DMS 273 (cell line): ENCODE data around the gene ACLY.

Experiments used
- DNase-seq: peaks from one replicate; lab custom pipeline; 2025; ENCODE audit not compliant: unreplicated experiment; lab: John Stamatoyannopoulos, UW

The ACLY gene

GRCh38 chr17:41913798-41914197 lies 5.0 kb downstream of the ACLY start:
- DNase-seq = no peak

DNA sequence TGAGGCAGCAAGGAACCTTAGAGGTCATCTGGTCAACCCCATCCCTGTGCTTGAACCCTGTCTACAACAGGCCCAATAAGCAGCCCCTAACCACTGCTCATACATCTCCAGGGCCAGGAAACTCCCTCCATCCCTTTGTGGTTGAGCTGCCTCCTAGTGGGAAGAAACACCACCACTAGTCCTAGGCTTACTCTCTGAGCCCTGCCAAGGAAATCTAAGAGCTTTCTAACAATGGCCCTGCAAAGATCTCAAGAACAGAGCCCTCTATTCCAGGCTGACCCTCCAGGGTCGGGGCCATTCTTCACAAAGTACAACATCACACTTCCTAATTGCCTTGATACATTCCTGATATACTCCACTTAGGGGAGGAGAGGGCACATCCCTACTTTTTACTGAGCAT lies 5.8 kb downstream of the ACLY start:
- no peak for DNase-seq

- DNase-seq = no peak
Observed at GRCh38 chr17:41910701-41911391, 7.9 kb downstream of the ACLY start.

DNA sequence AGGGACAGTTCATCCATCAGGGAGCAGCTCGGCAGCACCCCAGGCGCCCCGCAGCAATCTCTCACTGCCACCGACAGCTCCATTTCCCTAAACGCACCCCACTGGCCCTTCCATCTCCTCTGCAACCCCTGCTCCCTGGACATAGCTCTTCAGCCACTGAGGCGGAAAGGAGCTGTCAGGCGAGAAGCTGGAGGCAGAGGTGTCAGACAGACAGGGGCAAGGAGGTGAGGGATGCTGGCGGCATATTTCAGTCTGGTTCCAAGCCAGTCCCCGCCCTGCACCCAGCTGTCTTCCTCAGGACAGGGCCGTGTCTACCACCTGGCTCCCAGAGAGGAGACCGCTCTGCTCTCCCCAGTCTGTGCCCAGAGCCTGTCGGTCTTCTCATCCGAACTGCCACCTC lies 9.7 kb downstream of the ACLY start:
- DNase-seq = no peak

DNA sequence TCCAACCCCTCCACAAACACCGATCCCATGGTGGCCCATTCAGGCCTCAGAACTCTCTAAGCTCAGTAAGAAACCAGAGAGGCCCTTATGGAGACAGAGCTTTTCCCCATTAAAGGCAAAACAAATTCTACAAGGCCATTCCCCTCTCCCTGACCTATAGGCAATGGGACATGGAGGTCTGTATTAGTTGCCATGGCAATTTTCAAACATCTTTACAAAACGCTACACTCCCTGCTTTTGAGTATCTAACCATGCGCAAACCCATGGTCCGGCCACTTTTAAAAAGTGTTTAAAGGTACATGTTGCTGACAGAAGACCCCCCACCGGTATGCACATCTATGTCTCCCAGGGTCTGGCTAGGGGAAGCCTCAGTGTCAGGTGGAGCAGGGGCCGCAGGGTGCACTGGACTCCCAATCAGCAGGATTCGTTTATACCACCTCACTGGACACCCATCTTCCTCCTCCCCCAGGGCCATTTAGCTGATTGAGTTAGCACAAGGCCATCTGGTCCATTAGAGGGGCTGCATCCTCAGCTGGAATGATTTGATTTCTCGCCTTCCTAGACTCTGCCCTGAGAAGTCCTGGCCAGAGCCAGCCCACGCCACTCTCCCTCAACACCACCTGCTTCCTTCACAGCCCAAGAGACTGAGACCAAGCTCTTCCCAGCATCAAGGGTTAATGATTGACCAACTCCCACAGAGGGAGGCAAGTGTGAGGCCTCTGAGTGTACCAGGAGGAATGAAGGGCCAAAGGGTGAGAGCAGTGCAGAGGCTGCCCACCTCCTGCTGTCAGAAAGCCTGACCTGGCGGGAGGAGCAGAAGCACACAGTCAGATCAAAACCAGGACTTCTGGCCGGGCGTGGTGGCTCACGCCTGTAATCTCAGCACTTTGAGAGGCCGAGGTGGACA lies 10.9 kb downstream of the ACLY start:
- no peak for DNase-seq

DNA sequence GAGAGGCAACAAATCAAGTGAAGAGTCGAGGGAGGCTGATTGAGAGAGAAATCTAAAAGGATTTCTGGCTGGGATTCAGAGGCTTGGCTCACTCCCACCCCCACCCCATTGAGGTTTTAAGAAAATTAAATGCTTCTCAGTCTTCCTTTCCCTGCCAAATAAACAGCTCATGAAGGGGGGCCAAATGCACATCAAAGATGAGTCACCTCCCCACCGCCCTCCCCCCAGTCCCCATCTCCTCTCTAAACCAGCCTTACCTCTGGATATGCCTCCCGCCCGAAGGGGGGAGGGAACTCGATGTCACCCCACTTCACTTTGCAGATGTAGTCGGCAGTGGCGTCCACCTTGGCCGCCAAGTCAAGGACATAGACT lies 11.6 kb downstream of the ACLY start:
- no peak for DNase-seq

GRCh38 chr17:41906465-41907184 lies 12.1 kb downstream of the ACLY start:
- no peak for DNase-seq

DNA sequence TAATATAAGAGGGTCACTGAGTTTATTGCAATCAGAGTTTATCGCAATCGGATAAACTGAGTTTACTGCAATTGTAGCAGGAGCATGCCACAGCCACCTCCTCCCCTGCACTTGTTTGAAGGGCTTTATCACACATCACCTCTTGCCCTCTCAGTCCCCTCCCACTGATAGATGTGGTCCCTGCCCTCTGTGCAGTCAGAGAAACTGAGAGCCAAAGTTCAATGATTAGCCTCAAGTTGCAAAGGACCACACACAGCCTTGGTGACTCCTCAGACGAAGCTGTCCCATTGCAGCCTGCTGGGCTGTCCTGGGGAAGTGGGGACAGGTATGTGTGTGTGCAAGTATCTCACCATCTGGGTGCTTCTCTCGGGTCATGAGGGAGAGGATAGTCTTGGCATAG lies 13.6 kb downstream of the ACLY start:
- no peak for DNase-seq

- DNase-seq = no peak
Observed at GRCh38 chr17:41904242-41904841, 14.4 kb downstream of the ACLY start.

DNA sequence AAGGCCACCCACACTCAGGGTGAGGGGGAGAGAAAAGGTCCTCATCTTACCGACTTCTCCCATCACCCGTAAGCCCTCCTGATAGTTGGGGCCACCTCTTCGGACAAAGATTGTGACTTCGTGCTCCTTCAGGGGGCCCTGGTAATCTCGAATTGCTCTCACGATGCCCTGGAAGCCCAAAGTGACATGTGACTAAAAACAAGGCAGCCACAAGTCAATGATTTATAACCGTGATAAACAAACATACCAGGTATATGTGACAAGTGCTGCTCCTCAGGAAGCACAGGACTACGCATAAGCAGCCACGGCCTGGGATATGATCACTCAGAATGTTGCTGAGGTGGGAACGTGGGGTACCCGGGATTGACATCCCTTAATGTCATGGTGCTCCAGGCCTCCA lies 17.1 kb downstream of the ACLY start:
- no peak for DNase-seq

DNA sequence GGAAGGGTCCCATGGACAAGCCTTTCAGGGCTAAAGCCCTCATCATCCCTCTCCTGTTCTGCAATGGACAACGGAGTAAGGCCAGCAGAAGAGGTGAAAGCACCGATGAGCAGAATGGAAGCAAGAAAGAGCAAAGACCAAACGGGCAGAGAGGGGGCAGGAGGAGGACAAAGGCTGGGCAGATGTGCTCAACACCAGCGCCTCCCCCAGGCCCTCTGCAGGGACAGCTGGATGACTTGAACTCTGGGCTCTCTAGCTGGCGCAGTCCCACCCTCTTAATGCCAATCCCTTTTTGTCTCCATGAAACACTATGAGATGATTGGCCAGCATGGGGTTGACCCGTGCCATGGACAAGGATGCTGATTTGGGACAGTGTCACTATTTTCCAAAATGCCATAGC lies 22.0 kb downstream of the ACLY start:
- DNase-seq = no peak

DNA sequence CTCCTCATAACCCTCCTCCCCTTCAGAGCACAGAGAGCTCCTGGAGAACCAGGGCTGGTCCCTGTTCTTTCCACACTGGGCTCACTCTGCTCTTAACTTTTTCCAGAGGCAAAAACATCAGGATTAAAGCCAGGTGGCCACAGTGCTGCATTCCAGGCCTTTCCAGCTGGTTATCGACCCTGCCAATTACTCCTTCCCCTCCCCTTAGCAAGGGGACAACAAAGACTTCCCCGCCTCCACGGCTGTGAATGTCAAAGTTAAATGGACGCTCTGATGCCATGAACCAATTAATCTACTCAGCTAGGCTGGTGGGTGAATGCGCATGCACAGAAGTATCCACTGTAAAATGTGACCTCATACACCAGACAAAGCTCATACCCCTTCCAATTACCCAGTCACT lies 23.1 kb downstream of the ACLY start:
- no peak for DNase-seq

DNA sequence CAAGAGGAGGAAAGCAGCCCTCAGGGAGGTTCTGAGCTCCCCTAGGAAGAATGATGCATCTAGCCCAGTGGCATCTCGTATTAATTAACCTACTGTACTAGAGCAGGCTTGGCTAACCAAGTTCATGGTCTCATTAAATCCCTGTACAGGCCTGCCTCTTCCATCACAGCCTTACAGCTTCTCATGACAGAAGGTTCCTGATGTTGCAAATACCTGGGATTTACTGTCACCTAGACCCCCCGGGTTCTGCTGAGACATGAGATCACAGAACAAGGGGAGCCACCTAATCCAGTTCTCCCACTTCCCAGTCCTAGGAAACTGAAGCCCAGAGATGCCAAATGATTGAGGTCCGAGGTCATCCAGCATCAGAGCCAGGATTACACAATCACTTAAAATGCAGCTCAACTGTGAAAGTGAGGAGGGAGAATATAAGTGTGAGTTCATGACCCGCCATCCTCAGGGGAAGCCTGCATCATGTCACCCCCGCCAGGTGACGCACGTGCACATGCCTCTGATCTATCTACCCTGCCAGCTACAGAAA lies 23.9 kb downstream of the ACLY start:
- DNase-seq = no peak

- no peak for DNase-seq
Observed at GRCh38 chr17:41893384-41893783, 25.4 kb downstream of the ACLY start.

- DNase-seq = no peak
Observed at GRCh38 chr17:41892021-41892376, 26.8 kb downstream of the ACLY start.

DNA sequence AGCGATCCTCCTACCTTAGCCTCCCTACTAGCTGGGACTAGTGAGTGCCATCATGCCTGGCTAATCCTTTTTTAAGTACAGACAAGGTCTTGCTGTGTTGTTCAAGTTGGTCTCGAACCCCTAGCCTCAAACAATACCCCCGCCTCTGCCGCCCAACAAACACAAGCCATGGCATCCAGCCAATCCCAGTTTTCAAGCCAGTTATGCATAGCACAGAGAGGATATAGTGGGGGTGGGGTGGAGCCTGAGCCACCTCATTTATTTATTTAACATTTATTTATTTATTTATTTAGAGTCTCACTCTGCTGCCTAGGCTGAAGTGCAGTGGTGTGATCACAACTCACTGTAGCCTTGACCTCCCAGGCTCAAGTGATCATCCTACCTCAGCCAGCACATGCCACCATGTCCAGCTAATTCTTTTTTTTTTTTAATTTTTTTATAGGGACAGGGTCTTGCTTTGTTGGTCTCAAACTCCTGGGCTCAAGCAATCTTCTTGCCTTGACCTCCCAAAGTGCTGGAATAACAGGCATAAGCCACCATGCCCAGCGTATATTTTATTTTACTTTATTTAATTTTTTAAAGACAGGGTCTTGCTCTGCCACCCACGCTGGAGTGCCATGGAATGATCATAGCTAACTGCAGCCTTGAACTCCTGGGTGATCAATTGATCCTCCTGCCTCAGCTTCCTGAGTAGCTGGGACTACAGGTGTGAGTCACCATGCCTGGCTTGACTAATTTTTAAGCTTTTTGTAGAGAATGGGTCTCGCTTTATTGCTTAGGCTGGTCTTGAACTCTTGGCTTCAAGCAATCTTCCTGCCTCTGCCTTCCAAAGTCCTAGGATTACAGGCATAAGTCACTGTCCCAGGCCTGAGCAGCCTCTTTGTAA lies 27.4 kb downstream of the ACLY start:
- DNase-seq = no peak

- no peak for DNase-seq
Observed at GRCh38 chr17:41888332-41888965, 30.3 kb downstream of the ACLY start.

GRCh38 chr17:41885733-41886132 lies 33.0 kb downstream of the ACLY start:
- DNase-seq = no peak

DNA sequence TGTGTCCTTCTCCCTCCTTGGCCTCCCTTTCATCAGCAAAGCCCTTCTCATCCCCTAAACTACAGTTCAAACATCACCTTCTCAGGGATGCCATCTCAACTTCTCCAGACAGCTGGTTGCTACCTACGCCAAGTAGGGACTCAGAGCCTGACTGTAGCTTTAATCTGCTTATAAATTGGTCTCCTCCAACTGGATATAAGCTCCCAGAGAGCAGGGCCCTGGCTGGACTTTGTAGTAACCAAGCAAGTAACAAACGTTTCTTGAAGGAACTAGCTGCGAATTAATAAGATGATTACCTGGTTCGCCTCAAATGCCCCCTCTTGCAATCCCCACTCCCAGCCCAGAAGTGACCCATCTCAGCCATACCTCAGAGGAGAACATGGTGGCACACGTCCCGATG lies 36.0 kb downstream of the ACLY start:
- DNase-seq = no peak

- DNase-seq = no peak
Observed at GRCh38 chr17:41880130-41880529, 38.6 kb downstream of the ACLY start.
